Measurements from ENCODE around the gene RAMP1.

GRCh38 chr2:237833546-237833945 lies 25.9 kb upstream of the RAMP1 start:
- TF ChIP-seq, protein P1, sequence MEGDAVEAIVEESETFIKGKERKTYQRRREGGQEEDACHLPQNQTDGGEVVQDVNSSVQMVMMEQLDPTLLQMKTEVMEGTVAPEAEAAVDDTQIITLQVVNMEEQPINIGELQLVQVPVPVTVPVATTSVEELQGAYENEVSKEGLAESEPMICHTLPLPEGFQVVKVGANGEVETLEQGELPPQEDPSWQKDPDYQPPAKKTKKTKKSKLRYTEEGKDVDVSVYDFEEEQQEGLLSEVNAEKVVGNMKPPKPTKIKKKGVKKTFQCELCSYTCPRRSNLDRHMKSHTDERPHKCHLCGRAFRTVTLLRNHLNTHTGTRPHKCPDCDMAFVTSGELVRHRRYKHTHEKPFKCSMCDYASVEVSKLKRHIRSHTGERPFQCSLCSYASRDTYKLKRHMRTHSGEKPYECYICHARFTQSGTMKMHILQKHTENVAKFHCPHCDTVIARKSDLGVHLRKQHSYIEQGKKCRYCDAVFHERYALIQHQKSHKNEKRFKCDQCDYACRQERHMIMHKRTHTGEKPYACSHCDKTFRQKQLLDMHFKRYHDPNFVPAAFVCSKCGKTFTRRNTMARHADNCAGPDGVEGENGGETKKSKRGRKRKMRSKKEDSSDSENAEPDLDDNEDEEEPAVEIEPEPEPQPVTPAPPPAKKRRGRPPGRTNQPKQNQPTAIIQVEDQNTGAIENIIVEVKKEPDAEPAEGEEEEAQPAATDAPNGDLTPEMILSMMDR (IDR thresholded peaks at IDR 0.05; ENCODE audit: low read depth, low read length), result no peak
- TF ChIP-seq POLR2A (IDR thresholded peaks at IDR 0.05; ENCODE audit: extremely low read depth, insufficient read length), result no peak

Data from NB4 (cell line).